Fibroblast of pulmonary artery (primary cell): Measurements from ENCODE around the gene CCDC13.

Source experiments
- DNase-seq: peaks from one replicate; pipeline ENCODE4 v3.0.0-alpha.2; 2010; ENCODE audit warnings: low read depth
- H3K4me3 ChIP-seq: replicated peaks from 2 replicates; pipeline ENCODE4 v1.5.1; 2011; ENCODE audit warnings: low read depth, mild to moderate bottlenecking, control low read depth, low read length, moderate library complexity
- TF ChIP-seq, protein P1 (sequence below): IDR thresholded peaks from 2 replicates; pipeline ENCODE4 v1.5.1; 2011; ENCODE audit warnings: mild to moderate bottlenecking, control low read depth, low read length, inconsistent platforms; ENCODE audit errors: missing control alignments

CCDC13 gene

DNA sequence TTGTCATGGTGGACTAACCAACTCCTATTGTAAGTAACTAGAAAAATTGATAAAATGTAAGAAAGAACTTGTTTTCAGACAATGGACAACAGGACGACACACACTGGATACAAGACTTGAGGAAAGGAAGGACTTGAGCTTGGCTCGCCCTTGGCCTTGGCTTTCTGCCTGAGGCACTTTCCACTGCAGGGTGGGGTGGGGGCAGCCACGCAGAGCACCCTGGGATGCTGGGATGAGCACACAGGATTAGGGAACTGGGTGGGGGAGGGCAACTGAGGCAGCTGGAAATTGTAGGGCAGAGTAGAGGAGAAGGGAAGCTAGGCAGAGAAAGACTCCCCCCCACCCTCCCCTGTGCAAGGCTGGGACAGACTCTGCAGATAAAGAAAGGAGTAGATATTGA, 45.0 kb downstream of the CCDC13 start:
- no peak overlapping the region for H3K4me3 ChIP-seq
- DNase-seq, result no peak
- TF ChIP-seq, protein P1, sequence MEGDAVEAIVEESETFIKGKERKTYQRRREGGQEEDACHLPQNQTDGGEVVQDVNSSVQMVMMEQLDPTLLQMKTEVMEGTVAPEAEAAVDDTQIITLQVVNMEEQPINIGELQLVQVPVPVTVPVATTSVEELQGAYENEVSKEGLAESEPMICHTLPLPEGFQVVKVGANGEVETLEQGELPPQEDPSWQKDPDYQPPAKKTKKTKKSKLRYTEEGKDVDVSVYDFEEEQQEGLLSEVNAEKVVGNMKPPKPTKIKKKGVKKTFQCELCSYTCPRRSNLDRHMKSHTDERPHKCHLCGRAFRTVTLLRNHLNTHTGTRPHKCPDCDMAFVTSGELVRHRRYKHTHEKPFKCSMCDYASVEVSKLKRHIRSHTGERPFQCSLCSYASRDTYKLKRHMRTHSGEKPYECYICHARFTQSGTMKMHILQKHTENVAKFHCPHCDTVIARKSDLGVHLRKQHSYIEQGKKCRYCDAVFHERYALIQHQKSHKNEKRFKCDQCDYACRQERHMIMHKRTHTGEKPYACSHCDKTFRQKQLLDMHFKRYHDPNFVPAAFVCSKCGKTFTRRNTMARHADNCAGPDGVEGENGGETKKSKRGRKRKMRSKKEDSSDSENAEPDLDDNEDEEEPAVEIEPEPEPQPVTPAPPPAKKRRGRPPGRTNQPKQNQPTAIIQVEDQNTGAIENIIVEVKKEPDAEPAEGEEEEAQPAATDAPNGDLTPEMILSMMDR, result no peak

DNA sequence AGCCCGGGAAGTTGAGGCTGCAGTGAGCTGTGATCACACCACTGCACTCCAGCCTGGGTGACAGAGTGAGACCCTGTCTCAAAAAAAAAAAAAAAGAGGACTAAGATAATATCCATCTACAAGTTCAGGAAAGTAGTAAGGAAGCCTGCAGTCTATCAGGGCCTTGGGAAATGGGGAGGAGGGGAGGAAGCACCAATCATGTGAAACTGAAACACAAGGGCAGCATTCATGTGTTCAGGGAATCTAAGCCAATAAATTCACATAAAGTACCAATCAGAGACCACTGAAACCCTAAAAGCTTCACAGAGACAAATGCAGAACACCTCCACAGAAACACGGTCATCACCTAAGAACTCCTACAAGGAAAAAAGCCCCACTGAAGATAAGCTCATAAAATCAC, 47.6 kb downstream of the CCDC13 start:
- no peak for DNase-seq
- TF ChIP-seq, protein P1, result no peak
- H3K4me3 ChIP-seq, result no peak overlapping the region

DNA sequence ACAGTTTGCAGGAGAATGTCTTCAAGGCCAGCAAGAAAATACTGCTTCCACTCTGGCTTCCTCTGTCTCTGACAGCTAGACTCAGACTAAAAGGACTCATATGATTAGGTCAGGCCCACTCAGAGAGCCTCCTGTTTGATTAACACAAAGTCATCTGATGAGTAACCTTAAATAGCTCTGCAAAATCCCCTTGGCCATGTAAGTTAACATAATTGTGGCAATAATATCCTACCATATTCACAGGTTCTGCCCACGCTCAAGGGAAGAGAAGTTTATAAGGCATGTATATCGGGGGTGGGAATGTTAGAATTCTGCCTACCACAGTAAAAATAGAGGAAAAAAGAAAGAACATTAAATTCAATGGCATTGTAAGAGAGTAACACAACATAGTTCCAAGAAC, 49.8 kb downstream of the CCDC13 start:
- no peak for DNase-seq
- TF ChIP-seq, protein P1, result no peak
- H3K4me3 ChIP-seq, result no peak overlapping the region
